ENCODE measurements around the gene VMAC. TPM values are rescaled to one million over a fixed set of nuclear protein-coding genes. Genes with fewer than 3 reads are reported as not detected.

The VMAC gene
- total RNA-seq, 1 donor from 2014 or later, result 3.7 TPM

DNA sequence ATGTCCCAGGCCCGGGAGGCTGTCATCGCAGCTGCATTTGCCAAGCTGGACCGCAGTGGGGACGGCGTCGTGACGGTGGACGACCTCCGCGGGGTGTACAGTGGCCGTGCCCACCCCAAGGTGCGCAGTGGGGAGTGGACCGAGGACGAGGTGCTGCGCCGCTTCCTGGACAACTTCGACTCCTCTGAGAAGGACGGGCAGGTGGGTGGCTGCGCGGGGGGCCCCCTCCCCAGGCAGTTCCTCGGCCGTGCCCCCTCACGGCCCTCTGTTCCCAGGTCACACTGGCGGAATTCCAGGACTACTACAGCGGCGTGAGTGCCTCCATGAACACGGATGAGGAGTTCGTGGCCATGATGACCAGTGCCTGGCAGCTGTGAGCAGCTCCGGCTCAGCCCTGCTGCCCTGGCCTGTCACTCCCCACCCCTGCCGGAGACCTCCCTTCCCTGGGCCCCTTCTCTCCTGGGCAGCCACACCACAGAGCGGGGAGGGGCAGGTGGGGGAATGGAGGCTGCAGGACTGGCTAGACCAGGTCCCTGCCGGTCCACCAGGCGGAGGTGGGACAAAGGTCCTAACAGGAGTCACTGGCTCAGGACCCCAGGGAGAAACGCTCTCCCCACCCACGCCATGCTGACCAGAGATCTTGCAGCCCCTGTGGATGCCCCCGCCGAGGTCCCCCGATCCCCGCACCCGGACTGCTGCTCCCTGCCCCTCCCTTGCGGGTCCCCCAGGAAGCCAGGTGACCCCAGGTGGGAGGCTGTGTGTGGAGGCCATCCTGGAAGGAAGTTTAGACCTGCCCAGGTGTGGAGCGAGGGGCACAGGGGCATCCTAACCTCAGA lies 10.5 kb downstream of the VMAC start:
- H3K4me1 ChIP-seq (ENCODE audit: control insufficient read depth in 3 of 3, insufficient read depth in 3 of 3, low read length in 3 of 3), result no peaks in the 10 kb centered on the region
- H3K9me3 ChIP-seq (ENCODE audit: control insufficient read depth in 3 of 3, low read length in 3 of 3), result no peaks in the 10 kb centered on the region
- peaks cover 35 to 41% (median 37%) of the 10 kb centered on the region in 3 donors for H3K36me3 ChIP-seq (ENCODE audit: control insufficient read depth in 3 of 3, insufficient read depth in 3 of 3, low read length in 3 of 3)
- H3K27ac ChIP-seq (ENCODE audit: low read depth, low read length), result no peak overlapping the region
- no peak overlapping the region for H3K9ac ChIP-seq (ENCODE audit: low read depth in 1 of 3, low read length in 3 of 3)
- no peaks in the 10 kb centered on the region for H3K27me3 ChIP-seq (ENCODE audit: control insufficient read depth in 3 of 3, insufficient read depth in 3 of 3, low read length in 3 of 3)
- no peak overlapping the region for H3K4me3 ChIP-seq (ENCODE audit: low read length in 3 of 3)

- Histone ChIP-seq H3K27ac (ENCODE audit: low read depth, low read length) (no peak overlapping the region), H3K9ac (ENCODE audit: low read depth in 1 of 3, low read length in 3 of 3) (no peak overlapping the region), H3K9me3 (ENCODE audit: control insufficient read depth in 3 of 3, low read length in 3 of 3) (no peaks in the 10 kb centered on the region), H3K36me3 (ENCODE audit: control insufficient read depth in 3 of 3, insufficient read depth in 3 of 3, low read length in 3 of 3) (peaks cover 34 to 39% (median 37%) of the 10 kb centered on the region in 3 donors), H3K4me1 (ENCODE audit: control insufficient read depth in 3 of 3, insufficient read depth in 3 of 3, low read length in 3 of 3) (no peaks in the 10 kb centered on the region), H3K4me3 (ENCODE audit: low read length in 3 of 3) (no peak overlapping the region), H3K27me3 (ENCODE audit: control insufficient read depth in 3 of 3, insufficient read depth in 3 of 3, low read length in 3 of 3) (no peaks in the 10 kb centered on the region)
Observed at GRCh38 chr19:5915782-5916165, 11.1 kb downstream of the VMAC start.

DNA sequence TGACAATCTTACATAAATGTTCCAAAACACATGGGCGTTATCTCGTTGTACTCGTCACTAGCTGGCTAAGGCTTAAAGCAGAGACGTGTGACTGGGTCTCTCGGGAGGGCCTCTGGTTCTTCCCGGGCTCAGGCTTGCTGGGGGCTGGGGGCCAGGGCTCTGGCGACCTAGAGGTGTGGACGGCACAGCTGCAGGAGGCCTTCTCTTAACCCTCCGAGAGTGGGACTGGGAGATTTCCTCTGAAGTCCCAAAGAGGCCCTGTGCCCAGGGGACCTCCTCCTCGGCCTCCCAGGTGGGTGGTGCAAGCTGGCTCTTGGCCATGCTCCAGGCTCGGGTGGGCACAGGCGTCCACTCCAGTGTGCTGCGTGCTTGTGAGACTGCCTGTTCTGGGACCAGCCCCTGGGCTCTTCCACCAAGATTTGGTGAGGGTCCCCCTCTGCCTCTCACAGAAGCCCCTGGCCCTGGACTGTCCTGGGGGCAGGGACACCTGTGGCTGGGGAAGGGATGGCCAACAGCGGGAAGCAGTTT lies 11.6 kb downstream of the VMAC start:
- Histone ChIP-seq H3K27ac (ENCODE audit: low read depth, low read length) (no peak overlapping the region), H3K36me3 (ENCODE audit: control insufficient read depth in 3 of 3, insufficient read depth in 3 of 3, low read length in 3 of 3) (peaks cover 36 to 41% (median 40%) of the 10 kb centered on the region in 3 donors), H3K9me3 (ENCODE audit: control insufficient read depth in 3 of 3, low read length in 3 of 3) (no peaks in the 10 kb centered on the region), H3K4me3 (ENCODE audit: low read length in 3 of 3) (no peak overlapping the region), H3K27me3 (ENCODE audit: control insufficient read depth in 3 of 3, insufficient read depth in 3 of 3, low read length in 3 of 3) (no peaks in the 10 kb centered on the region), H3K4me1 (ENCODE audit: control insufficient read depth in 3 of 3, insufficient read depth in 3 of 3, low read length in 3 of 3) (no peaks in the 10 kb centered on the region), H3K9ac (ENCODE audit: low read depth in 1 of 3, low read length in 3 of 3) (no peak overlapping the region)

DNA sequence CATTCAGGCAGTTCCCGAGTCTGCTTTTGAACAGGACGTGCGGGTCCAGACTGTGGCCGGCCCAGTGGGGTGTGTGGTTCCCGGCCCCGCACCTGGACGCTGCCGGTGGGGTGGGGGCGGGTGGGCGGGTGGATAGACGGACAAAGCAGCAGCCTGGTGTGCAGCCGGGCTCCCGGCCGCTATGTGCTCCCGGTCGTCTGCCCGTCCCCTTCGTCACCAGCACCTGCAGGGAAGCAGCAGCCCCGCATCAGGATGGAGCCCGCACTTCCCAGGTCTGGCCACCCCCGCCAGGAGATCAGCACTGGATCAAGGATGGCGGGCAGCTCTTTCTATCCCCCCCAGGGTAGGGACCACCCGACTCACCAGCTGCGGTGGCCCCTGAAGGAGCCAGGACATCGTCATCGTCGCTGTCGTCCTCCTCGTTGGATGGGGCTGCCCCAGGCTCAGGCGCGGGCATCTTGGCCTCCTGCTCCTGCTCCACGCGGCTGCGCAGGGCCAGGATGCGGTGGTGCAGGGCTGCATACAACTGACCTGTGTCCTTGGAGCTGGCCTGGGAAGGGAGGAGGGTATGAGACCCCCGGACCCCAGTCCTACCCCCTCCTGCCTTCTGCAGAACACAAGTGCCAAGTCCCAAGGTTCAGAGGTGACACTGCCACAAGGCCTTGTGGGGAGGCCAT lies 12.9 kb downstream of the VMAC start:
- Histone ChIP-seq H3K4me1 (ENCODE audit: control insufficient read depth in 3 of 3, insufficient read depth in 3 of 3, low read length in 3 of 3) (no peaks in the 10 kb centered on the region), H3K9me3 (ENCODE audit: control insufficient read depth in 3 of 3, low read length in 3 of 3) (no peaks in the 10 kb centered on the region), H3K4me3 (ENCODE audit: low read length in 3 of 3) (no peak overlapping the region), H3K36me3 (ENCODE audit: control insufficient read depth in 3 of 3, insufficient read depth in 3 of 3, low read length in 3 of 3) (peaks cover 45 to 53% (median 52%) of the 10 kb centered on the region in 3 donors), H3K27me3 (ENCODE audit: control insufficient read depth in 3 of 3, insufficient read depth in 3 of 3, low read length in 3 of 3) (no peaks in the 10 kb centered on the region), H3K9ac (ENCODE audit: low read depth in 1 of 3, low read length in 3 of 3) (no peak overlapping the region), H3K27ac (ENCODE audit: low read depth, low read length) (no peak overlapping the region)

GRCh38 chr19:5918463-5919079 lies 13.9 kb downstream of the VMAC start:
- no peak overlapping the region for H3K4me3 ChIP-seq (ENCODE audit: low read length in 3 of 3)
- H3K4me1 ChIP-seq (ENCODE audit: control insufficient read depth in 3 of 3, insufficient read depth in 3 of 3, low read length in 3 of 3), result no peaks in the 10 kb centered on the region
- H3K9ac ChIP-seq (ENCODE audit: low read depth in 1 of 3, low read length in 3 of 3), result no peak overlapping the region
- H3K9me3 ChIP-seq (ENCODE audit: control insufficient read depth in 3 of 3, low read length in 3 of 3), result no peaks in the 10 kb centered on the region
- H3K27me3 ChIP-seq (ENCODE audit: control insufficient read depth in 3 of 3, insufficient read depth in 3 of 3, low read length in 3 of 3), result no peaks in the 10 kb centered on the region
- no peak overlapping the region for H3K27ac ChIP-seq (ENCODE audit: low read depth, low read length)
- peaks cover 54 to 61% (median 60%) of the 10 kb centered on the region in 3 donors for H3K36me3 ChIP-seq (ENCODE audit: control insufficient read depth in 3 of 3, insufficient read depth in 3 of 3, low read length in 3 of 3)

- H3K4me3 ChIP-seq (ENCODE audit: low read length in 3 of 3), result no peak overlapping the region
- H3K27ac ChIP-seq (ENCODE audit: low read depth, low read length), result no peak overlapping the region
- H3K27me3 ChIP-seq (ENCODE audit: control insufficient read depth in 3 of 3, insufficient read depth in 3 of 3, low read length in 3 of 3), result no peaks in the 10 kb centered on the region
- H3K36me3 ChIP-seq (ENCODE audit: control insufficient read depth in 3 of 3, insufficient read depth in 3 of 3, low read length in 3 of 3), result peaks cover 73 to 83% (median 79%) of the 10 kb centered on the region in 3 donors
- H3K4me1 ChIP-seq (ENCODE audit: control insufficient read depth in 3 of 3, insufficient read depth in 3 of 3, low read length in 3 of 3), result peaks cover 7 to 13% (median 9%) of the 10 kb centered on the region in 3 donors
- no peaks in the 10 kb centered on the region for H3K9me3 ChIP-seq (ENCODE audit: control insufficient read depth in 3 of 3, low read length in 3 of 3)
- H3K9ac ChIP-seq (ENCODE audit: low read depth in 1 of 3, low read length in 3 of 3), result no peak overlapping the region
Observed at GRCh38 chr19:5921516-5922160, 17.0 kb downstream of the VMAC start.

DNA sequence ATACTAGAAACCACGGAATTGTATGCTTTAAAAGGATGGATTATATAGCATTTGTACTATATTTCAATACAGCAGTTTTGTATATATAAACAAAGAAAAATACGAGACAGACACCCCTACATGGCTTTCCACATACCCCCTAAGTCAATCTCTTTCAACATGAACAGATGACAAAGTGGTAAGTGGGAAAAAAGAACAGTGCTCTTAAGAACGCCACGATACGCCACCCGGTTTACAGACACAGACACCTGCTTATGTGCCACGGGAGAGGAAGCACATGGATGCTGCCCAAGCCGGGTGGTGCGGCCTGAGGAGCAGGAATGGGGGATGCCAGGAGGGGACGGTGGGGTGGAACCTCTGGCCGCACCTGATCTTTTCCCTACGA lies 17.5 kb downstream of the VMAC start:
- Histone ChIP-seq H3K9me3 (ENCODE audit: control insufficient read depth in 3 of 3, low read length in 3 of 3) (no peaks in the 10 kb centered on the region), H3K27me3 (ENCODE audit: control insufficient read depth in 3 of 3, insufficient read depth in 3 of 3, low read length in 3 of 3) (no peaks in the 10 kb centered on the region), H3K4me1 (ENCODE audit: control insufficient read depth in 3 of 3, insufficient read depth in 3 of 3, low read length in 3 of 3) (peaks cover 11 to 18% (median 14%) of the 10 kb centered on the region in 3 donors), H3K9ac (ENCODE audit: low read depth in 1 of 3, low read length in 3 of 3) (no peak overlapping the region), H3K27ac (ENCODE audit: low read depth, low read length) (no peak overlapping the region), H3K36me3 (ENCODE audit: control insufficient read depth in 3 of 3, insufficient read depth in 3 of 3, low read length in 3 of 3) (peaks cover 73 to 82% (median 78%) of the 10 kb centered on the region in 3 donors), H3K4me3 (ENCODE audit: low read length in 3 of 3) (no peak overlapping the region)

- no peak overlapping the region for H3K4me3 ChIP-seq (ENCODE audit: low read length in 3 of 3)
- no peak overlapping the region for H3K27ac ChIP-seq (ENCODE audit: low read depth, low read length)
- no peaks in the 10 kb centered on the region for H3K27me3 ChIP-seq (ENCODE audit: control insufficient read depth in 3 of 3, insufficient read depth in 3 of 3, low read length in 3 of 3)
- H3K4me1 ChIP-seq (ENCODE audit: control insufficient read depth in 3 of 3, insufficient read depth in 3 of 3, low read length in 3 of 3), result peaks cover 22 to 25% (median 24%) of the 10 kb centered on the region in 3 donors
- H3K9me3 ChIP-seq (ENCODE audit: control insufficient read depth in 3 of 3, low read length in 3 of 3), result no peaks in the 10 kb centered on the region
- H3K36me3 ChIP-seq (ENCODE audit: control insufficient read depth in 3 of 3, insufficient read depth in 3 of 3, low read length in 3 of 3), result peaks cover 76 to 85% (median 82%) of the 10 kb centered on the region in 3 donors
- peak overlapping the region in 1 of 3 donors; percentile 14 for H3K9ac ChIP-seq (ENCODE audit: low read depth in 1 of 3, low read length in 3 of 3)
Observed at GRCh38 chr19:5923356-5923755, 18.7 kb downstream of the VMAC start.

DNA sequence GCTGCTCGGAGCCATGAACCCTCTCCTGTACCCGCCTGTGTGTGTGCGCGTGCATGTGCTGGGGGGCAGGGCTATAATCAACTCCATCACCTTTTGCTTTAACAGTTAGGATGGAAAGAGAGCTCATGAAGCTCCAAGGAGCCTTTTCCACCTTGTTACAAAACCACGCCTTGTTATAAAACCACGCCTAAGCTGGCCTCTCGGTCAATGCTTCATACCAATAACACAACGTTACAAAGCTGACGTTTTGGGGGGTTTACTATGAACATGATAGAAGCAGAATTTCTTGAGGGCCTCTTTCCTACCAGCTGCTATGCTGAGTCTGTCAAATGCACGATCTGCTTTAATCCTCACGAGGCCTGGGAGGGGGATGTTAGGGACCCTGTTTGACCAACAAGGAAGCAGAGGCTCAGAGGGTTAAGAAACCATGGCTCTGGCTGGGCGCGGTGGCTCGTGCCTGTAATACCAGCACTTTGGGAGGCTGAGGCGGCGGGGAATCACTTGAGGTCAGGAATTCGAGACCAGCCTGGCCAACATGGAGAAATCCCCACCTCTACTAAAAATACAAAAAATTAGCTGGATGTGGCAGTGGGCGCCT lies 21.3 kb downstream of the VMAC start:
- Histone ChIP-seq H3K9ac (ENCODE audit: low read depth in 1 of 3, low read length in 3 of 3) (peak overlapping the region in 1 of 3 donors; percentile 25), H3K27me3 (ENCODE audit: control insufficient read depth in 3 of 3, insufficient read depth in 3 of 3, low read length in 3 of 3) (no peaks in the 10 kb centered on the region), H3K36me3 (ENCODE audit: control insufficient read depth in 3 of 3, insufficient read depth in 3 of 3, low read length in 3 of 3) (peaks cover 85 to 91% (median 87%) of the 10 kb centered on the region in 3 donors), H3K9me3 (ENCODE audit: control insufficient read depth in 3 of 3, low read length in 3 of 3) (no peaks in the 10 kb centered on the region), H3K4me1 (ENCODE audit: control insufficient read depth in 3 of 3, insufficient read depth in 3 of 3, low read length in 3 of 3) (peaks cover 22 to 27% (median 24%) of the 10 kb centered on the region in 3 donors), H3K4me3 (ENCODE audit: low read length in 3 of 3) (no peak overlapping the region), H3K27ac (ENCODE audit: low read depth, low read length) (peak overlapping the region; percentile 68)
